Stimulated activated naive CD8-positive, alpha-beta T cell treated with anti-CD3 and anti-CD28 coated beads, Interleukin-15, amount 100 ng/mL, for 72 hours (primary cell): Measurements from ENCODE around the gene ZNF518A.
A peak's percentile ranks its signal among the peaks of the same experiment; 100 is the strongest.

ENCODE experiments used
- ATAC-seq: fragments of 150-1000 bp; cut with Tn5 transposase; 2 replicates; pipeline ENCODE4 v1.10.0; 2021; ENCODE audit warnings: mild to moderate bottlenecking, moderate library complexity
- DNase-seq, 2 donors: peaks; one replicate each; pipeline ENCODE4 v3.0.0; 2021 to 2022
- H3K27ac Mint-ChIP-seq, 2 donors: one replicate each; pipeline ENCODE4 v1.8.0; 2022; ENCODE audit warnings: mild to moderate bottlenecking in 2 of 2, mixed read lengths in 2 of 2, moderate library complexity in 2 of 2
- H3K27me3 Mint-ChIP-seq: one replicate; pipeline ENCODE4 v1.8.0; 2022; ENCODE audit warnings: mixed read lengths
- H3K4me1 Mint-ChIP-seq: one replicate; pipeline ENCODE4 v1.8.0; 2022; ENCODE audit warnings: mild to moderate bottlenecking, mixed read lengths
- H3K4me3 Mint-ChIP-seq, 2 donors: one replicate each; pipeline ENCODE4 v1.8.0; 2022; ENCODE audit warnings: mild to moderate bottlenecking in 2 of 2, mixed read lengths in 2 of 2, moderate library complexity in 1 of 2
- H3K9me3 Mint-ChIP-seq, 2 donors: one replicate each; pipeline ENCODE4 v1.8.0; 2022; ENCODE audit warnings: mixed read lengths in 2 of 2

The ZNF518A gene

GRCh38 chr10:96129387-96130325, at the start of gene ZNF518A:
TSS of gene ZNF518A (plus strand) at chr10:96130297. CDS start at chr10:96156323, 26,026 bp downstream.
- DNase-seq, result peak in 1 of 2 donors; percentile 93
- H3K27me3 Mint-ChIP-seq, result peaks cover 33% of the 10 kb centered on the region
- H3K4me1 Mint-ChIP-seq, result peaks cover 20% of the 10 kb centered on the region
- peak within 1 kb of the TSS; percentile 88 to 96 for H3K4me3 Mint-ChIP-seq
- peak within 1 kb of the TSS; percentile 99 to 100 for H3K27ac Mint-ChIP-seq
- H3K9me3 Mint-ChIP-seq, result no peaks in the 10 kb centered on the region
- ATAC-seq, result peak; percentile 91

GRCh38 chr10:96082153-96082552, 47.9 kb upstream of the ZNF518A start:
- no peaks in the 10 kb centered on the region for H3K27me3 Mint-ChIP-seq
- DNase-seq (no peak), ATAC-seq (peak; percentile 42)
- no peaks in the 10 kb centered on the region for H3K4me1 Mint-ChIP-seq
- no peaks in the 10 kb centered on the region for H3K9me3 Mint-ChIP-seq
- no peak overlapping the region for H3K4me3 Mint-ChIP-seq
- H3K27ac Mint-ChIP-seq, result no peak overlapping the region

GRCh38 chr10:96082748-96083147, 47.3 kb upstream of the ZNF518A start:
- DNase-seq (no peak), ATAC-seq (no peak)
- Mint-ChIP-seq H3K27me3 (no peaks in the 10 kb centered on the region), H3K4me3 (no peak overlapping the region), H3K4me1 (no peaks in the 10 kb centered on the region), H3K27ac (no peak overlapping the region), H3K9me3 (no peaks in the 10 kb centered on the region)

GRCh38 chr10:96089116-96089515, 41.0 kb upstream of the ZNF518A start:
- Mint-ChIP-seq H3K9me3 (peaks cover 0 to 4% of the 10 kb centered on the region in 2 donors), H3K4me3 (peak overlapping the region; percentile 81 to 91), H3K27me3 (peaks cover 23% of the 10 kb centered on the region), H3K27ac (peak overlapping the region in 1 of 2 donors; percentile 97), H3K4me1 (peaks cover 5% of the 10 kb centered on the region)
- DNase-seq, result no peak
- no peak for ATAC-seq

- H3K27me3 Mint-ChIP-seq, result peaks cover 27% of the 10 kb centered on the region
Observed at GRCh38 chr10:96089670-96090462, 40.2 kb upstream of the ZNF518A start.

GRCh38 chr10:96090463-96090800, 39.7 kb upstream of the ZNF518A start:
- H3K27ac Mint-ChIP-seq, result peak overlapping the region; percentile 97 to 99
- ATAC-seq (no peak), DNase-seq (no peak)
- peaks cover 5% of the 10 kb centered on the region for H3K4me1 Mint-ChIP-seq
- peaks cover 0 to 4% of the 10 kb centered on the region in 2 donors for H3K9me3 Mint-ChIP-seq
- H3K27me3 Mint-ChIP-seq, result peaks cover 33% of the 10 kb centered on the region
- peak overlapping the region; percentile 81 to 91 for H3K4me3 Mint-ChIP-seq

More at GRCh38 chr10:96089670-96090462, 40.2 kb upstream of the ZNF518A start:
- H3K27ac Mint-ChIP-seq, result peak overlapping the region; percentile 97 to 99
- peak overlapping the region; percentile 81 to 91 for H3K4me3 Mint-ChIP-seq
- H3K9me3 Mint-ChIP-seq, result peaks cover 0 to 4% of the 10 kb centered on the region in 2 donors
- H3K4me1 Mint-ChIP-seq, result peaks cover 5% of the 10 kb centered on the region
- ATAC-seq, result peak; percentile 95
- peak; percentile 92 to 97 for DNase-seq

GRCh38 chr10:96092999-96093767, 36.9 kb upstream of the ZNF518A start:
- DNase-seq, result no peak
- Mint-ChIP-seq H3K9me3 (peaks cover 0 to 4% of the 10 kb centered on the region in 2 donors), H3K27ac (peak overlapping the region in 1 of 2 donors; percentile 31), H3K27me3 (peaks cover 58% of the 10 kb centered on the region), H3K4me3 (no peak overlapping the region), H3K4me1 (peaks cover 5% of the 10 kb centered on the region)
- ATAC-seq, result no peak

GRCh38 chr10:96093948-96094347, 36.1 kb upstream of the ZNF518A start:
- Mint-ChIP-seq H3K4me1 (peaks cover 5% of the 10 kb centered on the region), H3K27ac (no peak overlapping the region), H3K4me3 (no peak overlapping the region), H3K27me3 (peaks cover 58% of the 10 kb centered on the region), H3K9me3 (peaks cover 0 to 4% of the 10 kb centered on the region in 2 donors)
- DNase-seq, result no peak
- no peak for ATAC-seq

- peaks cover 81% of the 10 kb centered on the region for H3K27me3 Mint-ChIP-seq
- ATAC-seq (no peak), DNase-seq (no peak)
- no peaks in the 10 kb centered on the region for H3K4me1 Mint-ChIP-seq
- peaks cover 0 to 3% of the 10 kb centered on the region in 2 donors for H3K9me3 Mint-ChIP-seq
- no peak overlapping the region for H3K4me3 Mint-ChIP-seq
- H3K27ac Mint-ChIP-seq, result no peak overlapping the region
Observed at GRCh38 chr10:96096958-96097357, 33.1 kb upstream of the ZNF518A start.

- no peak for DNase-seq
- H3K4me1 Mint-ChIP-seq, result no peaks in the 10 kb centered on the region
- peaks cover 72% of the 10 kb centered on the region for H3K27me3 Mint-ChIP-seq
- H3K27ac Mint-ChIP-seq, result no peak overlapping the region
- no peak overlapping the region for H3K4me3 Mint-ChIP-seq
- no peak for ATAC-seq
- no peaks in the 10 kb centered on the region for H3K9me3 Mint-ChIP-seq
Observed at GRCh38 chr10:96097865-96098264, 32.2 kb upstream of the ZNF518A start.

- no peak for ATAC-seq
- H3K27me3 Mint-ChIP-seq, result peaks cover 75% of the 10 kb centered on the region
- no peak overlapping the region for H3K27ac Mint-ChIP-seq
- no peaks in the 10 kb centered on the region for H3K4me1 Mint-ChIP-seq
- peaks cover 7 to 15% of the 10 kb centered on the region in 2 donors for H3K9me3 Mint-ChIP-seq
- no peak overlapping the region for H3K4me3 Mint-ChIP-seq
- no peak for DNase-seq
Observed at GRCh38 chr10:96107623-96108038, 22.5 kb upstream of the ZNF518A start.

GRCh38 chr10:96112531-96112930, 17.6 kb upstream of the ZNF518A start:
- H3K9me3 Mint-ChIP-seq, result peaks cover 7 to 15% of the 10 kb centered on the region in 2 donors
- no peak overlapping the region for H3K4me3 Mint-ChIP-seq
- H3K4me1 Mint-ChIP-seq, result no peaks in the 10 kb centered on the region
- H3K27ac Mint-ChIP-seq, result no peak overlapping the region
- H3K27me3 Mint-ChIP-seq, result peaks cover 89% of the 10 kb centered on the region
- ATAC-seq (no peak), DNase-seq (no peak)

- Mint-ChIP-seq H3K9me3 (no peaks in the 10 kb centered on the region), H3K4me3 (no peak overlapping the region), H3K27ac (no peak overlapping the region), H3K27me3 (peaks cover 79% of the 10 kb centered on the region), H3K4me1 (no peaks in the 10 kb centered on the region)
- DNase-seq, result no peak
- no peak for ATAC-seq
Observed at GRCh38 chr10:96118604-96119450, 11.3 kb upstream of the ZNF518A start.

GRCh38 chr10:96122824-96123223, 7.3 kb upstream of the ZNF518A start:
- no peak overlapping the region for H3K4me3 Mint-ChIP-seq
- H3K27me3 Mint-ChIP-seq, result peaks cover 82% of the 10 kb centered on the region
- DNase-seq (no peak), ATAC-seq (no peak)
- H3K9me3 Mint-ChIP-seq, result no peaks in the 10 kb centered on the region
- H3K27ac Mint-ChIP-seq, result no peak overlapping the region
- peaks cover 6% of the 10 kb centered on the region for H3K4me1 Mint-ChIP-seq
